ENCODE data around the gene EEPD1. TPM values are rescaled to one million over a fixed set of nuclear protein-coding genes. Genes with fewer than 3 reads are reported as not detected.

EEPD1 gene
- total RNA-seq, 1 experiment from 2014 or later: 48.0 TPM

DNA sequence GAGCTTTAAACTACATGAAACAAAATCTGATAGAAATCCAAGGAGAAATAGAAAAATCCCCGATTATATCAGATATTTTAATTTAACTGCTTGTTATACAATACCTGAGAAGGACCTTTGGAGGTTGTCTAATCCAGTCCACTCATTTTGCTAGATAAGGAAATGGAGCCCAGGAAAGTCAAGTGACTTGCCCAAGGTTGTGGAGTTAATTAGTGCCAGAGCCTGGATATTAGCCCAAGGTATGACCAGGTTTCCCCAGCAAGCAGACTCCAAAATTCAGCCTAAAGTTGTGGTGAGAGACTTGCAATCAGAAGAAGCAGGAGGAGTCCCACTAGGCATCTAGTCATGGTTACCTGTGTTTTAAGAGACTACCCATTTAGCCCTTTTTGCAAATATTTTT is 11.7 kb upstream of the EEPD1 start:
- in situ Hi-C loops (cut with HindIII; ENCODE audit: low pct_unique_long_range_greater_than_20kb, low sequenced_read_pairs): no loop called here
- ATAC-seq: no peak
- CTCF ChIA-PET: no interaction called here

DNA sequence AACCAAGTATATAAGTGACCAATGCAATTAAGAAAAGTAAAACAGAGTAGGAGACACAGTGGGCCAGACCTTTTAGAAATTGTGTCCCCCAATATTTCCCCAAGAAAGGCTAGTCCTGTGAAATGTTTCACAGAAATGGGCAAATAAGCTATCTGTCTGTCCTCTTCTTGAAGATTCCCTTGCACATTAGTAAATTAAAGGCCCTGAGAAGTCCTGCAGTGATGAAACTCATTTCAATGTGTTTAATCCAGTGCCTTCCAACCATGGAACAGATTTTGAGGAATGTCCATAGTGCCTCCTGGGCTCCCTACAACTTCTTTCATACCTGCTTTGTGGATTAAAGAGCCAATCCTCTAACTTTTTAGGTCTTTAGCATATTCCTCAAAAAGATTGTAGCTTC is 11.2 kb upstream of the EEPD1 start:
- Histone ChIP-seq H3K27ac (ENCODE audit: low read length) (no peak overlapping the region), H3K27me3 (ENCODE audit: control insufficient read depth, insufficient read depth, low read length) (no peaks in the 10 kb centered on the region), H3K36me3 (ENCODE audit: control insufficient read depth, insufficient read depth, low read length) (no peaks in the 10 kb centered on the region), H3K4me3 (ENCODE audit: low read depth in 2 of 2, low read length in 2 of 2) (no peak overlapping the region), H3K4me1 (ENCODE audit: control insufficient read depth, insufficient read depth, low read length) (no peaks in the 10 kb centered on the region), H3K9me3 (ENCODE audit: control insufficient read depth, insufficient read depth, low read depth, low read length) (no peaks in the 10 kb centered on the region)
- BruUV-seq (replicated peaks): no TSS peak
- DNase-seq (ENCODE audit: low read depth, low spot score): no peak
- CTCF ChIA-PET: no interaction called here
- intact Hi-C loops (cut with micrococcal nuclease; ENCODE audit: unreplicated experiment) (no loop called here), in situ Hi-C loops (cut with HindIII; ENCODE audit: low pct_unique_long_range_greater_than_20kb, low sequenced_read_pairs) (no loop called here)
- POLR2A ChIA-PET: no interaction called here
- ATAC-seq: no peak
- TF ChIP-seq, protein P1, sequence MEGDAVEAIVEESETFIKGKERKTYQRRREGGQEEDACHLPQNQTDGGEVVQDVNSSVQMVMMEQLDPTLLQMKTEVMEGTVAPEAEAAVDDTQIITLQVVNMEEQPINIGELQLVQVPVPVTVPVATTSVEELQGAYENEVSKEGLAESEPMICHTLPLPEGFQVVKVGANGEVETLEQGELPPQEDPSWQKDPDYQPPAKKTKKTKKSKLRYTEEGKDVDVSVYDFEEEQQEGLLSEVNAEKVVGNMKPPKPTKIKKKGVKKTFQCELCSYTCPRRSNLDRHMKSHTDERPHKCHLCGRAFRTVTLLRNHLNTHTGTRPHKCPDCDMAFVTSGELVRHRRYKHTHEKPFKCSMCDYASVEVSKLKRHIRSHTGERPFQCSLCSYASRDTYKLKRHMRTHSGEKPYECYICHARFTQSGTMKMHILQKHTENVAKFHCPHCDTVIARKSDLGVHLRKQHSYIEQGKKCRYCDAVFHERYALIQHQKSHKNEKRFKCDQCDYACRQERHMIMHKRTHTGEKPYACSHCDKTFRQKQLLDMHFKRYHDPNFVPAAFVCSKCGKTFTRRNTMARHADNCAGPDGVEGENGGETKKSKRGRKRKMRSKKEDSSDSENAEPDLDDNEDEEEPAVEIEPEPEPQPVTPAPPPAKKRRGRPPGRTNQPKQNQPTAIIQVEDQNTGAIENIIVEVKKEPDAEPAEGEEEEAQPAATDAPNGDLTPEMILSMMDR (IDR thresholded peaks at IDR 0.05): no peak
- no peak for TF ChIP-seq TCF7L2 (IDR thresholded peaks at IDR 0.05; ENCODE audit: low read depth, low read length)
- TF ChIP-seq, protein P2, sequence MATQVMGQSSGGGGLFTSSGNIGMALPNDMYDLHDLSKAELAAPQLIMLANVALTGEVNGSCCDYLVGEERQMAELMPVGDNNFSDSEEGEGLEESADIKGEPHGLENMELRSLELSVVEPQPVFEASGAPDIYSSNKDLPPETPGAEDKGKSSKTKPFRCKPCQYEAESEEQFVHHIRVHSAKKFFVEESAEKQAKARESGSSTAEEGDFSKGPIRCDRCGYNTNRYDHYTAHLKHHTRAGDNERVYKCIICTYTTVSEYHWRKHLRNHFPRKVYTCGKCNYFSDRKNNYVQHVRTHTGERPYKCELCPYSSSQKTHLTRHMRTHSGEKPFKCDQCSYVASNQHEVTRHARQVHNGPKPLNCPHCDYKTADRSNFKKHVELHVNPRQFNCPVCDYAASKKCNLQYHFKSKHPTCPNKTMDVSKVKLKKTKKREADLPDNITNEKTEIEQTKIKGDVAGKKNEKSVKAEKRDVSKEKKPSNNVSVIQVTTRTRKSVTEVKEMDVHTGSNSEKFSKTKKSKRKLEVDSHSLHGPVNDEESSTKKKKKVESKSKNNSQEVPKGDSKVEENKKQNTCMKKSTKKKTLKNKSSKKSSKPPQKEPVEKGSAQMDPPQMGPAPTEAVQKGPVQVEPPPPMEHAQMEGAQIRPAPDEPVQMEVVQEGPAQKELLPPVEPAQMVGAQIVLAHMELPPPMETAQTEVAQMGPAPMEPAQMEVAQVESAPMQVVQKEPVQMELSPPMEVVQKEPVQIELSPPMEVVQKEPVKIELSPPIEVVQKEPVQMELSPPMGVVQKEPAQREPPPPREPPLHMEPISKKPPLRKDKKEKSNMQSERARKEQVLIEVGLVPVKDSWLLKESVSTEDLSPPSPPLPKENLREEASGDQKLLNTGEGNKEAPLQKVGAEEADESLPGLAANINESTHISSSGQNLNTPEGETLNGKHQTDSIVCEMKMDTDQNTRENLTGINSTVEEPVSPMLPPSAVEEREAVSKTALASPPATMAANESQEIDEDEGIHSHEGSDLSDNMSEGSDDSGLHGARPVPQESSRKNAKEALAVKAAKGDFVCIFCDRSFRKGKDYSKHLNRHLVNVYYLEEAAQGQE (IDR thresholded peaks at IDR 0.05; ENCODE audit: insufficient read depth in 1 of 2, low read depth in 2 of 2, low read length in 1 of 2): no peak
- no peak for TF ChIP-seq SIN3A (IDR thresholded peaks at IDR 0.05; ENCODE audit: borderline replicate concordance, insufficient read depth, low read depth, low read length)
- TF ChIP-seq POLR2AphosphoS5 (IDR thresholded peaks at IDR 0.05; ENCODE audit: low read depth, low read length): no peak

More for the DNA sequence above, 11.7 kb upstream of the EEPD1 start:
- Histone ChIP-seq H3K36me3 (ENCODE audit: control insufficient read depth, insufficient read depth, low read length) (no peaks in the 10 kb centered on the region), H3K4me3 (ENCODE audit: low read depth in 2 of 2, low read length in 2 of 2) (no peak overlapping the region), H3K9me3 (ENCODE audit: control insufficient read depth, insufficient read depth, low read depth, low read length) (no peaks in the 10 kb centered on the region), H3K4me1 (ENCODE audit: control insufficient read depth, insufficient read depth, low read length) (no peaks in the 10 kb centered on the region), H3K27ac (ENCODE audit: low read length) (no peak overlapping the region), H3K27me3 (ENCODE audit: control insufficient read depth, insufficient read depth, low read length) (no peaks in the 10 kb centered on the region)
- TF ChIP-seq, protein P2 (IDR thresholded peaks at IDR 0.05; ENCODE audit: insufficient read depth in 1 of 2, low read depth in 2 of 2, low read length in 1 of 2): 0 out of 4 replicates have a peak, but pooled peaks of 1 of the 2 experiments have one; percentile 12
- no peak for TF ChIP-seq TCF7L2 (IDR thresholded peaks at IDR 0.05; ENCODE audit: low read depth, low read length)
- intact Hi-C loops (cut with micrococcal nuclease; ENCODE audit: unreplicated experiment): no loop called here
- no peak for DNase-seq (ENCODE audit: low read depth, low spot score)
- POLR2A ChIA-PET: no interaction called here
- no TSS peak for BruUV-seq (replicated peaks)

Measured in Panc1 (cell line).